ENCODE measurements around the gene ITPRID2.

- no peak for TF ChIP-seq POLR2A (IDR thresholded peaks at IDR 0.05)
- TF ChIP-seq CTCF (IDR thresholded peaks at IDR 0.05 in 4 of 5, conservative IDR thresholded peaks at IDR 0.05 in 1 of 5): no peak
These were observed 13.1 kb upstream of the ITPRID2 start for GRCh38 chr2:181878448-181878847.
